Measurements from ENCODE around the gene ATE1.

ATE1 gene

GRCh38 chr10:121914661-121915060, 13.2 kb downstream of the ATE1 start:
- TF ChIP-seq CTCF (IDR thresholded peaks at IDR 0.05; ENCODE audit: low read length, missing control alignments), result no peak
- H3K4me3 ChIP-seq (replicated peaks; ENCODE audit: low read depth, low read length), result no peak overlapping the region
- no peak for DNase-seq (ENCODE audit: low read depth)

GRCh38 chr10:121911421-121911697, 16.5 kb downstream of the ATE1 start:
- no peak for DNase-seq (ENCODE audit: low read depth)
- TF ChIP-seq CTCF (IDR thresholded peaks at IDR 0.05; ENCODE audit: low read length, missing control alignments), result no peak
- no peak overlapping the region for H3K4me3 ChIP-seq (replicated peaks; ENCODE audit: low read depth, low read length)

GRCh38 chr10:121910673-121911420, 17.0 kb downstream of the ATE1 start:
- TF ChIP-seq CTCF (IDR thresholded peaks at IDR 0.05; ENCODE audit: low read length, missing control alignments), result no peak
- no peak overlapping the region for H3K4me3 ChIP-seq (replicated peaks; ENCODE audit: low read depth, low read length)
- peak; percentile 41 for DNase-seq (ENCODE audit: low read depth)

GRCh38 chr10:121904888-121905287, 22.9 kb downstream of the ATE1 start:
- no peak for TF ChIP-seq CTCF (IDR thresholded peaks at IDR 0.05; ENCODE audit: low read length, missing control alignments)
- no peak overlapping the region for H3K4me3 ChIP-seq (replicated peaks; ENCODE audit: low read depth, low read length)
- DNase-seq (ENCODE audit: low read depth), result no peak

- TF ChIP-seq CTCF (IDR thresholded peaks at IDR 0.05; ENCODE audit: low read length, missing control alignments), result peak; percentile 69
- DNase-seq (ENCODE audit: low read depth), result peak; percentile 83
- no peak overlapping the region for H3K4me3 ChIP-seq (replicated peaks; ENCODE audit: low read depth, low read length)
These were observed 27.2 kb downstream of the ATE1 start for GRCh38 chr10:121900443-121901174.

GRCh38 chr10:121899727-121900126, 28.1 kb downstream of the ATE1 start:
- no peak overlapping the region for H3K4me3 ChIP-seq (replicated peaks; ENCODE audit: low read depth, low read length)
- no peak for DNase-seq (ENCODE audit: low read depth)
- TF ChIP-seq CTCF (IDR thresholded peaks at IDR 0.05; ENCODE audit: low read length, missing control alignments), result no peak

- no peak for TF ChIP-seq CTCF (IDR thresholded peaks at IDR 0.05; ENCODE audit: low read length, missing control alignments)
- H3K4me3 ChIP-seq (replicated peaks; ENCODE audit: low read depth, low read length), result no peak overlapping the region
- DNase-seq (ENCODE audit: low read depth), result no peak
These were observed 36.7 kb downstream of the ATE1 start for GRCh38 chr10:121891103-121891502.

Data from fibroblast of pulmonary artery (primary cell).